ENCODE measurements around the gene NRAP. TPM values are rescaled to one million over a fixed set of nuclear protein-coding genes. Genes with fewer than 3 reads are reported as not detected.

NRAP gene
- total and polyA plus RNA-seq, 2 of the 8 experiments (the other 6 are each of a cell fraction or from before 2014, with no cell fraction given): not detected

GRCh38 chr10:113620511-113620910 is 43.3 kb downstream of the NRAP start:
- CTCF ChIA-PET (ENCODE audit: partially characterized antibody): interaction anchor here (0.8 to 1.2 kb wide), 2 partner anchors 10 to 15 kb away, joined by 3 to 4 read pairs; no protein-coding TSS in a partner anchor
- Histone ChIP-seq H3K9me3 (ENCODE audit: insufficient read depth in 2 of 2, low read depth in 1 of 2, low read length in 1 of 2) (no peaks in the 10 kb centered on the region), H3K27me3 (replicated peaks in 1 of 4; ENCODE audit: control insufficient read depth in 3 of 4, extremely low read depth in 1 of 4, insufficient read depth in 3 of 4, low read length in 3 of 4) (0 out of 7 replicates have a peak, but pooled peaks cover 0 to 5% (median 0%) of the 10 kb centered on the region in 4 experiments), H3K36me3 (ENCODE audit: control insufficient read depth in 2 of 4, insufficient read depth in 4 of 4, low read length in 3 of 4) (no peaks in the 10 kb centered on the region), H3K4me1 (replicated peaks in 1 of 4; ENCODE audit: control insufficient read depth in 3 of 4, insufficient read depth in 4 of 4, low read length in 3 of 4) (peaks cover 0 to 27% (median 17%) of the 10 kb centered on the region in 4 experiments; a peak in 6 of 7 replicates), H2BK5ac (ENCODE audit: low read depth, low read length) (no peak overlapping the region), H3K79me2 (ENCODE audit: control insufficient read depth in 1 of 2, insufficient read depth in 2 of 2, low read length in 2 of 2) (no peaks in the 10 kb centered on the region), H3K4me3 (ENCODE audit: extremely low read depth in 1 of 4, insufficient read depth in 2 of 4, low read depth in 3 of 4, low read length in 4 of 4) (no peak overlapping the region), H2BK12ac (ENCODE audit: low read depth, low read length) (no peak overlapping the region), H2AK5ac (ENCODE audit: low read depth, low read length) (no peak overlapping the region), H3K18ac (ENCODE audit: extremely low read depth, low read length) (no peak overlapping the region), H4K20me1 (replicated peaks in 1 of 2; ENCODE audit: control insufficient read depth in 1 of 2, insufficient read depth in 2 of 2, low read length in 2 of 2) (no peaks in the 10 kb centered on the region), H3K4me2 (ENCODE audit: insufficient read depth in 1 of 2, low read depth in 2 of 2, low read length in 2 of 2) (no peak overlapping the region; a peak in 1 of 4 replicates), H3K23me2 (ENCODE audit: low read depth, low read length) (peaks cover 3% of the 10 kb centered on the region; the same call in 1 of the 2 replicates), H3K27ac (ENCODE audit: low read depth, low read length) (no peak overlapping the region), H3K23ac (ENCODE audit: insufficient read length) (no peak overlapping the region), H2BK20ac (ENCODE audit: low read length) (no peak overlapping the region), H3K14ac (ENCODE audit: insufficient read length) (no peak overlapping the region), H4K8ac (ENCODE audit: extremely low read depth, insufficient read depth, low read length) (no peak overlapping the region), H3K56ac (replicated peaks; ENCODE audit: insufficient read length, low read depth, low read length) (no peak overlapping the region), H2BK120ac (replicated peaks; ENCODE audit: low read depth, low read length) (no peak overlapping the region), H2AFZ (ENCODE audit: low read length) (no peak overlapping the region), H3K9ac (replicated peaks in 1 of 4; ENCODE audit: extremely low read depth in 1 of 4, low read depth in 3 of 4, low read length in 3 of 4) (no peak overlapping the region; a peak in 1 of 7 replicates), H3K4ac (replicated peaks; ENCODE audit: insufficient read length, low read depth, low read length) (no peak overlapping the region), H4K91ac (replicated peaks; ENCODE audit: insufficient read length, low read length) (no peak overlapping the region), H4K5ac (ENCODE audit: insufficient read length, low read depth, low read length) (no peak overlapping the region), H2BK15ac (ENCODE audit: low read length) (no peak overlapping the region), H3K79me1 (ENCODE audit: low read depth, low read length) (no peaks in the 10 kb centered on the region)
- DNase-seq (ENCODE audit: low read depth in 1 of 2, low spot score in 2 of 2): no peak
- WGBS, 2 experiments (ENCODE audit: extremely low coverage in 1 of 2, insufficient coverage in 1 of 2, insufficient read length in 1 of 2, insufficient replicate concordance in 2 of 2, low coverage in 1 of 2, low lambda C conversion rate in 2 of 2, missing lambda C conversion rate in 1 of 2): 85% methylated on average over 8 of the region's 8 CpGs; no CpG with 5 or more reads in 1 of the 2 experiments
- TF ChIP-seq POLR2AphosphoS5 (IDR thresholded peaks at IDR 0.05; ENCODE audit: low read depth, low read length) (no peak), KDM5A (IDR thresholded peaks at IDR 0.05; ENCODE audit: low read length) (no peak), NRF1 (IDR thresholded peaks at IDR 0.05; ENCODE audit: low read depth, low read length) (no peak), SIRT6 (IDR thresholded peaks at IDR 0.05; ENCODE audit: low read length) (no peak), RBBP5 (IDR thresholded peaks at IDR 0.05; ENCODE audit: borderline replicate concordance, low read depth, low read length) (no peak), ATF3 (IDR thresholded peaks at IDR 0.05; ENCODE audit: insufficient read depth, low read depth, low read length) (no peak), POLR2A (IDR thresholded peaks at IDR 0.05; ENCODE audit: control extremely low read depth in 1 of 2, low read depth in 2 of 2, low read length in 2 of 2) (no peak)
- no peak for FAIRE-seq
- POLR2A ChIA-PET (ENCODE audit: partially characterized antibody): no interaction called here
